Gastrocnemius medialis (tissue), 4 donors: Measurements from ENCODE around the gene ABCA13. TPM values are rescaled to one million over a fixed set of nuclear protein-coding genes. Genes with fewer than 3 reads are reported as not detected.

Experiments used
- total RNA-seq, 4 donors: library from RNA; depleted of rRNA; stranded (reverse); fragments of >200 nt; gene quantifications; one replicate each; pipeline versions ENCODE4 v1.1.0 to v1.2.3, GENCODE V29; 2016

ABCA13 gene
- total RNA-seq, 4 donors from 2014 or later, result 0.03 to 0.10 TPM; not detected in 2

Other genes with a start within 250 kb of the ABCA13 start
- gene PKD1L1, start 223.0 kb upstream of the ABCA13 start, total RNA-seq, result 1 to 10 TPM in 2 of 4 donors, under 1 TPM in 2; 0.07 to 1.7 (median 0.98) TPM
- 10 to 100 TPM; 18.3 to 33.0 (median 23.0) TPM for gene HUS1, start 191.8 kb upstream of the ABCA13 start, total RNA-seq
- gene SUN3, start 142.4 kb upstream of the ABCA13 start, total RNA-seq, result not detected
- gene C7orf57, start 135.9 kb upstream of the ABCA13 start, total RNA-seq, result not detected
- 1 to 10 TPM; 1.7 to 7.1 (median 5.8) TPM for gene UPP1, start 82.2 kb upstream of the ABCA13 start, total RNA-seq